Body of pancreas (tissue), 4 donors: ENCODE measurements around the gene ULK4.

Experiments used
- POLR2A ChIP-seq, 3 donors: fragments of 450-650 bp; IDR thresholded peaks; one replicate each; pipeline ENCODE4 v1.6.1; 2016; ENCODE audit warnings: antibody characterized with exemption in 3 of 3, mild to moderate bottlenecking in 2 of 3
- TF ChIP-seq, protein P1 (sequence below), 7 experiments: fragments of 450-650 bp in 4 of 7; fragments of 200-600 bp in 3 of 7; sonication (generic) in 3 of 7; IDR thresholded peaks; one replicate each; pipeline ENCODE4 v1.5.1; 2016 to 2019; ENCODE audit warnings: antibody characterized with exemption in 7 of 7

- TF ChIP-seq, protein P1, sequence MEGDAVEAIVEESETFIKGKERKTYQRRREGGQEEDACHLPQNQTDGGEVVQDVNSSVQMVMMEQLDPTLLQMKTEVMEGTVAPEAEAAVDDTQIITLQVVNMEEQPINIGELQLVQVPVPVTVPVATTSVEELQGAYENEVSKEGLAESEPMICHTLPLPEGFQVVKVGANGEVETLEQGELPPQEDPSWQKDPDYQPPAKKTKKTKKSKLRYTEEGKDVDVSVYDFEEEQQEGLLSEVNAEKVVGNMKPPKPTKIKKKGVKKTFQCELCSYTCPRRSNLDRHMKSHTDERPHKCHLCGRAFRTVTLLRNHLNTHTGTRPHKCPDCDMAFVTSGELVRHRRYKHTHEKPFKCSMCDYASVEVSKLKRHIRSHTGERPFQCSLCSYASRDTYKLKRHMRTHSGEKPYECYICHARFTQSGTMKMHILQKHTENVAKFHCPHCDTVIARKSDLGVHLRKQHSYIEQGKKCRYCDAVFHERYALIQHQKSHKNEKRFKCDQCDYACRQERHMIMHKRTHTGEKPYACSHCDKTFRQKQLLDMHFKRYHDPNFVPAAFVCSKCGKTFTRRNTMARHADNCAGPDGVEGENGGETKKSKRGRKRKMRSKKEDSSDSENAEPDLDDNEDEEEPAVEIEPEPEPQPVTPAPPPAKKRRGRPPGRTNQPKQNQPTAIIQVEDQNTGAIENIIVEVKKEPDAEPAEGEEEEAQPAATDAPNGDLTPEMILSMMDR (IDR thresholded peaks at IDR 0.05): no peak
- no peak for TF ChIP-seq POLR2A (IDR thresholded peaks at IDR 0.05)
Observed at GRCh38 chr3:41212088-41212487, 749.8 kb downstream of the ULK4 start.
